GM21717 (cell line): ENCODE measurements around the gene SKAP2.

Experiments used
- ATAC-seq: cut with Tn5 transposase; IDR thresholded peaks from one replicate; pipeline ENCODE4 v1.9.1; 2021; ENCODE audit warnings: mild to moderate bottlenecking, moderate library complexity; ENCODE audit not compliant: unreplicated experiment

Gene SKAP2, protein sequence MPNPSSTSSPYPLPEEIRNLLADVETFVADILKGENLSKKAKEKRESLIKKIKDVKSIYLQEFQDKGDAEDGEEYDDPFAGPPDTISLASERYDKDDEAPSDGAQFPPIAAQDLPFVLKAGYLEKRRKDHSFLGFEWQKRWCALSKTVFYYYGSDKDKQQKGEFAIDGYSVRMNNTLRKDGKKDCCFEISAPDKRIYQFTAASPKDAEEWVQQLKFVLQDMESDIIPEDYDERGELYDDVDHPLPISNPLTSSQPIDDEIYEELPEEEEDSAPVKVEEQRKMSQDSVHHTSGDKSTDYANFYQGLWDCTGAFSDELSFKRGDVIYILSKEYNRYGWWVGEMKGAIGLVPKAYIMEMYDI

DNA sequence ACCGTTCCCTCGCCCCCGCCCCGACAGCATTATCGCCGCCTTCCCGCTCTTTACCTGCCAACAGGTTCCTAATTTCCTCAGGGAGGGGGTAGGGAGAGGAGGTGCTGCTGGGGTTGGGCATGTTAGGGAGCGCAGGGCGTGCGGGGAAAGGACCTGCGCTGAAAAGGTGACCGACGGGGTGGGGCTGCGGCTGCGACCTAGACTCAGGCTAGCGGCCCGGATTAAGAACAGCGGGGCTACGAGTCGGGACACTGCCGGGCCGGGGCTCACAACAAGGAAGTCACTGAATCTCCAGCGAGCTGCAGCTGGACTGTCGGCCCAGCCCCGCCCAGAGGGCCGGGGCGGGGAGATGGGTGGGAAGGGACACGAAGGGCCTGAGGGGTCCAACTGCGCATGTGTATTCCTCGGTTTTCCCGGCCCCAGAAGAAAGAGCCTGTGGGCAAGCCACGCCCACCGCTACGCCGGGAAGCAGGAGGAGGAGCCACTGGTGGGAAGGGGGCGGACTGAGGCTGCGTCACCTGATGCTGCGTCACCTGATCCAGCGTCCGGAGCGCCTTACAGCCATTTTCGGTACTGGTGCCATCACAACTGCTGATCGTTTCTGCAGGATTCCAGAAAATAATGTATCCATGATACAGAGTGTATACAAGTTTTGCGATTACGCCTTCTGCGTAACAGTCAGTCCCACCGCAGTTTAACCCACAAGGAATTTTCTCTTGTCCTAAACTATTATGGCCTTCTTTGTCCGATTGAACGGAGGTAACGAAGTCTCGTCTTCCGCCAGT lies at the start of gene SKAP2:
Gene SKAP2, minus strand, starts transcription at position 282 of the 785 bp plus-strand sequence. Its CDS starts 161 bp downstream, at position 121.
- ATAC-seq = peak; percentile 92

DNA sequence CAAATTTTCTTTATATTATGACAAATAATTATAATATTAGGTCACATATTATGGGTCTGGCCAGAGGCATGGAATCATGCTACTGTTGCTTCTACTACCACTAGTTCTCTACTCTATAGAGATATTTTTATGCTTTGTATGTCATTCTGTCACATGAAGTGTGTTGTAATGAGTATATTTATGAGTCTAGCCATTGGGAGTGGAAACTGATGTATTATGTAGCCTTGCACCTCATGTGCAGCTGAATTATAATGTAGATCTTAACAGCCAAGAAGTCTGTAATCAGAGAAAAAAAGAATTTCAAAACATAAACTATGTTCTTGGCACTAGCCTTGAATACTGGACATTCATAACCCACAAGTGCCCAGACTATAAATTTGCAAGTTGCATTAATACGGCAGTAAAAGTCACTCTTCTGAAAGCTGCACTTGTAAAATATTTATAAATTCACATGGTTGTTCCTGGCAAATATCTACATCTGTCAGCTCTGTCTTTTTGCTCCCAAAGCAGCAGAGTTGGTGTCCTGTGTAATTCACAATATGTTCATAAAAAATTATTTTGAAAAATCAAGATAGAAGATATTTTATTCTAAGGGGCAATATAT lies 48.6 kb upstream of the SKAP2 start:
- ATAC-seq = no peak

DNA sequence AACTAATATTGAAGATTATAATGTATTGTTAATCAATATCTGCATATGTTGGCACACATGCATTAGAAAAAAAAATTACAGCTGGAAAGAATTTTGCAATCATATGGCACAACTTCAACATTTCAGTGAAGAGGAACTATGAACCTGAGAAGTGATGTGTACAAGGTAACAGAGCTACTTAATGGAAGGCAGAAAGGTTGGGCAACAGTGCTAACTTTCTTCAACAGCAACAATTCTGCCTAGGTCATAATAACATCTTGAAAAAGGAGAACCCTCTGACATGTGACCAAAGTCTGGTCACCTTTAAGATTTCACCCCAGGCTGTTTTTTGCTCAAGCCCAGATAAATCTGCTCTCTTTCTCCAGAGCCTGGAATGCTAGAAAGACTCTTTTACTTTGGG lies 47.9 kb upstream of the SKAP2 start:
- no peak for ATAC-seq

DNA sequence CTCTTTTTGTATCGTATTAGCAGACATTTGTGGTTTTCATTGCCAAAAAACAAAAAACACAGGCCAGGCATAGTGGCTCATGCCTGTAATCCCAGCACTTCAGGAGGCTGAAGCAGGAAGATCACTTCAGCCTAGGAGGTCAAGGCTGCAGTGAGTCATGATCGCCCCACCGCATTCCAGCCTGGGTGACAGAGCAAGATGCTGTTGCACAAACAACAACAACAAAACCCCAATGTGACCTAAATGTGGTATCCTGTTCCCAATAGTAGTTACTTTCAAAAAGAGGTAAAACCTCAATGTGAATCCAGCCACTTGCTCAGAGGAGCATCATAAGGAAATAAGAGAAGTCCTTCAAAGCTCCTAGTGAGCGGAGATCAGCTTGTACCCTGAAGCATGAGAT lies 45.8 kb upstream of the SKAP2 start:
- no peak for ATAC-seq

DNA sequence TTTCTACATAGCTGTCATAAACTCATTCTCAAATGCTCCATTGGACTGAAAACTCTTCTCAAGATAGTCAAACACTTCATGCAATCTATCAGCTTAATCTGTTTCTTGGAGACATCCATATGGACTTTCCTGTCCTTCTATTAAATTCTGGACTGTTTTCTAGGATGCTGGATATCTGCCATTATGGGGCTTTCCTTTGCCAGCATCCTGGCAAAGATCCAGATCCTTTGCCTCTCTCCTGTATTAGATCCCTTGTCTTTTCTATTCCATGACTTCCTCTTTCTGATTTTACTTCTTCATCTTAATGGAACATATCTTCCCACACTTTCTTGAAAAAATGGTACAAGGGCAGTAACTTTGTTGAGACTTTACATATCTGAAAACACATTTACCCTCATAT lies 35.9 kb upstream of the SKAP2 start:
- ATAC-seq = no peak

DNA sequence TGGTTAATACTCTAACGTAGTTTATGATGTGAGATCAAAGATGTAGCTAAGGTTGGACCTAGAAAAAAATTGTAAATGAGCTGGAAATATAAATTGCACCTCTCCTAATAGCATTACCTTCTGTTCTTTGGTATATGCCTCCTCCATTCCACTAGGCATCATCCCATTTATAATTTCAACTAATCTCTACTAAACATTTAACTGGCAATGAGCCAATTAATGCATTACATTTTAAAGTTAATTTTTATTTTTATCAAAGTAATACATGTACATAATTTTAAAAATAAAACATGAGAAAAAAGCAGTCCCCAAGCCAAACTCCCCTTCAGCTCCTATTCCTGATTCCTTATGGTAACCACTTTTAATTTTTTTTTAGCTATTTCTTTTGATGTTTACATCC lies 35.1 kb upstream of the SKAP2 start:
- no peak for ATAC-seq

DNA sequence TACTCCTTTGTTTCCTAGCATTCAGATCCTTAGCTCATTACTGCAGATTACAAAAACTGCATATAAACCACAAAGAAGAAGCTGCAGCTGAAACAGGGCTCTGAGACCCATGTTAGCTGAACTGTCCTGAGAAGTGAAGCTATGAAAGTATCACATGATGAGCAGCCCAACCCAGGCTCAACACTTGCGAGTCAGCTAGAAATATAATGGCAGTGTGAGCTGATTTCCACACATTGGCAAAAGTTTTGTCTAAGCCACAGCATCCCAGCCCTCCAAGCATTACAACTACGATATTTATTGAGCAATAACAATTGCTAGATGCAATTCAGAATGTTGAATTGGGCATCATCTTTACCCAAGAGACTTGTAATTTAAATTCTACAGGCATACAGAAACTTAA lies 34.5 kb upstream of the SKAP2 start:
- no peak for ATAC-seq

DNA sequence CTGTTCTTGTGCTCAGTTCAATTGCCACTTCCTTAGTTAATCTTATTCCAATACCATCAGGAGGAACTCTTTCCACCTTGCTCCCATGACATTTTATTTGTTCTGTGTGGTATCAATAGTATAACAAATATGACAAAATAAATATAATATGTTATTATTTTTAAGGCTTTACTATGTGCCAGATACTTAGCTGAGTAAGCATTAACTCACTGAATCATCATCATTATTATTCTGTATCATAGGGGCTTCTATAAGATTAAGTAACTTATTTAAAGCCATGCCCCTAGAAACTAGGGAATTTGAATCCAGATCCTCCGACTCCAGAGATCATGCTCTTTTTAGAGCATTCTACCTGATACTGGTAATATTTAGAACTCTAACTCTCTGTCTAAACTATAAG lies 33.5 kb upstream of the SKAP2 start:
- ATAC-seq = no peak

DNA sequence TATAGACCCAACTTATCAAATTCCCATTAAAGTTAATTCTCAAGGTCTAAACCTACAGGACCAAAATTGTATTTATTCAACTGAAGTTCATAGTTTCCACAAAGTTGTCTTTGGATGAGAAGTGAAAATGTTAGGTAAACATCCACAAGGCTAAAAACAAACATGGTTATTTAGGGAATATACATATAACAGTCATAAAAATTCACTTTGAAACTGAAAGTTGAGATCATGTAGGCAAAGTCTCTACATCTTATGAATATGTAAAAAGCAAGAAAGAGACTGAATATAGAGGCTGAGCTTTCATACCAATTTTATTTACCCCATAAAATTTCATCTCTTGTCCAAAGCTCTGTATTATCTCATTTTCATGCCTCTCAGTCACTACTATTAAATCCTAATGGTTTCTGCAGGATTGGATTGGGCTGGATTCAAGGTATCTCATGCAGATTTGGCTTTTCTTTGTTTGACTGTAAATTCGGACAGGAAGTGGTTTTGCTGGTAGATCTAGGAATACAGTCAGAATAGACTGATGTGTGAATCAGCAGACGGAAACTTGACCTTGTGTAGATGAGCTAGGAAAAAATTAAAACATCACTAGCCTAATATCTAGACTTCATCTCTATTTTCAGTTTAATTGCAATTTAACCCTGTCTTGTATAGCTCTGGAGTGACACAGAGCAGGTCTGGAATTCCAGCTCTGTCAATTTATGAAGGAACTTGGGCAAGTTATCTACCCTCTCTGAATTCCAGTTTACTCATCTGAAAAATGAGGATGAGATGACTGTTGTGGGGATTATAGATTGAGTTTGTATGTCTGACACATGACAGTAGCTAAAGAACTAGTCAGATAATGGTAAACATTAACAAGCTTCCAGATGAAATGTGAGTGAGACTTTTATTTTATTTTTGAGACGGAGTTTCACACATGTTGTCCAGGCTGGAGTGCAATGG lies 27.3 kb upstream of the SKAP2 start:
- peak; percentile 74 for ATAC-seq

DNA sequence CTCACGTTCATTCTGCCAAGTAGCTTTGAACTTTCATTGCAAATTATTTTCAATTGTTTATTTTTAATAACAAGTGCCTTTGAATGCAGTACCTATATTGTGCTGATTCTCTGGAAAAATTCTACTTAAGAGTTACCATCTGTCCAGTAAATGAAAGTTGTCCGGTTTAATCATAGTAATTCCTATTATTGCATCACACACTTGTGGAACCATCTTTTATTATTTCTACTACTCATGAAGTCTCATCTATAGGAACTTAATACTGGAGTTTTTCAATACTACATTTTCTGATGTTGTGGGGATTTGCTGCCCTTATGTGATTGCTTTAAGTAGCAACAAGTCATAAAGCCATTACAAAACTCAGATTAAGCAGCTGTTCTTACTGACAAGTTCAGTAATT lies 16.5 kb upstream of the SKAP2 start:
- no peak for ATAC-seq

DNA sequence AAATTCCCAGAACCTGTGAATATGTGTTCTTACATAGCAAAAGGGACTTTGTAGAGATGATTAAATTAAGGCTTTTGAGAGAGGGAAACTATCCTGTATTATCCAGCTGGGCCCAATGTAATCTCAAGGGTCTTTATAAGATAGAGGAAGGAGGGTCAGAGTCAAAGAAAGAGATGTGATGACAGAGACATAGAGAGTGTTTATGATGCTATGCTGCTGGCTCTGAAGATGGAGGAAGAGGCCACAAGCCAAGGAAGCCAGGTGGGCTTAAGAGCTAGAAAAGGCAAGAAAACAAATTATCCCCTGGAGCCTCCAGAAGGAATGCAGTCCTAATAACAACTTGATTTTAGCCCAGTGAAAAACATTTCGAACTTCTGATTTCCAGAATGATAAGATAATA lies 15.3 kb upstream of the SKAP2 start:
- no peak for ATAC-seq

DNA sequence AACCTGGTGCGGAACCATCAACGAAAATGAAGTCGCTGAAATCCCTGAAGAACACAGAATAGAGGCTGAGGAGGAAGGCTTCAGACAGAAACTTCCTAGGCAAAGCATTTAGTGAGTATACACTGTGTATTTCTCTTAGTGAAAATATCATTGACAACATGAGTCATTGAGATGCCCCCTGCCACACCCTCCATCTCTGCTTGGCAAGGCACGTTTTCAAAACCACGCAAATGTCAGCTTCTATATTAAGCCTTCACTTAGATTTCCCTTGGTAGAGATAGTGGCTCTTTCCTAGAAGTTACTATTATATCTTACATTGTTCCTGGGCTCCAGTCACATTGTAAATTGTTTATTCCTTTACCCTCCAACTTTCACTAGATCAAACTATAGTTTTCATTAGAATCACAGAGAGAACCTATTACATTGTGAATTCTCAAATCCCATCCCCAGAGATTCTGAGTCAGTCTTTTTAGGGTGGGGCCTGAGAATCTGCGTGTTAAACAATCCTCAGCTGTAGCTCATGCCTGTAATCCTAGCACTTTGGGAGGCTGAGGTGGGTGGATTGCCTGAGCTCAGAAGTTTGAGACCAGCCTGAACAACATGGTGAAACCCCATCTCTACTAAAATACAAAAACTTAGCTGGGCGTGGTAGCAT lies 4.6 kb upstream of the SKAP2 start:
- ATAC-seq = no peak

DNA sequence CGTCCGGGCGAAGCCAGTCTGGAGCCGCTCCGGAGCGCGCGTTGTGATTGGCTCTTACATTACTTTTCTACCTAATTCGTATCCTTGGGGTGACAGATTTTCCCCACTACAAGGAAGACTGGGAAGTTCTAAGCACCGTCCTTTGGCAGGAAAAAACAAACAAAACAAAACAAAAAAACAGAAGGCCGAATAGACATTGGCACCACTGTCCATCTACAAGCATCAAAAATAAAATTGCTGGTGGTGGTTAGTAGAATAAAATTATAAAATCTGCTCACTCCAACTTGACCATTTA lies 651 bp upstream of the SKAP2 start:
- peak; percentile 44 for ATAC-seq

DNA sequence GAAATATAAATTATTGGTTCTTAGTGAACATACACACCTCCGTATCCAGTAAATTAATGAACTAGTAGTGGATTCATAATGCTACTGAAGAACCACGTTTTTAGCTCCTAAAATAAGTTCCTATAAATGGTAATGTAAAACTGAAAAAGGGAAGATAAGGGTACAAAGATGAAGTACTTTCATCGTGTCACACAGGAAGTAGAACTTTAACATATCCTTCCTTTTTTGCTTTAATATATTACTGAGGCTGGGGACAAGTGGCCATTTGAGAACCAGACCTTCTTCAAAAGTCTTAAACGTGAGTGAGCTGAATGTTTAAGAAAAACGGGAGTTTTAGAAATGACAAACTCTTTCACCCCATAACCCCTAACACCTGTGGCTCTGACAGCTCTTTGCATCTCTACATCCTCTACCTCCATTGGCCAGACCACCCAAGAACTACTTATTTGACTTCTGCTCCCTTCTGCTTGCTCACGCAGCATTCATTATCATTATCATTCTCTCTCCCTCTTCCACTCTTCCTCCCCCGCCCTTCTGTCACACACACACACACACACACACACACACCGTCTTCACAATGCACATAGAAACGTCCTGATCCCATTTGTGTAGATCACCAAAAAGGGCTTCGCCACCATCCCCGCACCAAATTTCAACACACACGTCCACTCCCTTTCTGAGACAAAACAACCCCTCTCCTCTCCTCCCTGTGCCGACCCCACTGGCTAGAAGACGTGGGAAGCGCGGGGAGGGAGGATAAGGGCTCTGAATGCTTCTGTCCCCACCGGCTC lies 677 bp downstream of the SKAP2 start:
- peak; percentile 27 for ATAC-seq

DNA sequence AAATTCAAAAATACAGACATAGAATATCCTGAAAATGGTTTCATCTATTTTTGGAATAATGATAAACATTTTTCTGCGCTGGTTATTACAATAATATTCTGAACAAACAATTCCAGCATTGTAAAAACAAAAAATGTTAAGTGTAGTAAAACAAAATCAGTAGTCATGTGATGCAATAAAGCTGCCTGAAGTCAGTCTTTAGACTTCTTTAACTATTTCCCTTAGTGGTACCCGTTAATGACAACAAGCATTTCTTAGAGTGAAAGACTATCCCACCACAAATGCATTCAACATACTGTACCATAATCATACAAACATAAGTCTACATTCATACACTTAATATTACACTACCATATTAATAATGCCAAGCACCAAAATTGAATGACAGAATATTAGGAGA lies 1.6 kb downstream of the SKAP2 start:
- ATAC-seq = no peak

DNA sequence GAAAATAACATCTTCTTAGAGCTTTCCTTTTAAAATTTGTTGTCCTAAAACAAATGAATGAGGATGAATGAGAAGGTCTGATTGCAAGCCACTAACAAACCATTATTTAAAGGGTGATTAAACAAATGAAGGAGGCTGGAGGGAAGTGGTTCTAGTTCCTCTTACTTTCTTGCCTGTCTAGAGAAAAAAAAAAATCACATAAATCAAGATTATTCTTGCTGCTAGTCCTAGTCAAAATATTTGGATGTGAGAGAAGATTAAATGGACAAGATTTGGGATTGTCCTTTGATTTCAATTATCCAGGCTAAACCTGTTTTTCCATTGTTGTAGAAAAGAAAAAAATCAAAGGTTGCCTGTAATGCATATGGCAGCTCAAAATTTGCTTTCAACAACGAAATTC lies 3.3 kb downstream of the SKAP2 start:
- no peak for ATAC-seq

DNA sequence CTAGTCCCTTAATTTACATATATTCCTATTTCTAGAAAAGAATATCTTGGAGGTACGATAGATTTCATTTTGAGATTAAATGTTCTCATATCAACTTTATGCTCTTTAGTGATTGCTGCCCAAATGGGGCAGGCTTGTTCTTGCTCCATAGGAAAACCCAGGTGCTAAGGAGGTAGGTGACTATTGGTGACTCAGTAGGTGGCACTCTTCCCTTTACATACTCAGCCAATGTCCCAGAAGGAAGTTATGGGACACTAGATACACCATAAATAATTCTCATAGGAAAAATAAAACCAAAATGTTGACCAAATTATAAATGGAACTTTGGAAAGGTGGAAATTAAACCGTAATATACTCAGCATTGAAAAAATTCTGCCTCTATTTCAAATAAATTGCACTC lies 4.0 kb downstream of the SKAP2 start:
- no peak for ATAC-seq

DNA sequence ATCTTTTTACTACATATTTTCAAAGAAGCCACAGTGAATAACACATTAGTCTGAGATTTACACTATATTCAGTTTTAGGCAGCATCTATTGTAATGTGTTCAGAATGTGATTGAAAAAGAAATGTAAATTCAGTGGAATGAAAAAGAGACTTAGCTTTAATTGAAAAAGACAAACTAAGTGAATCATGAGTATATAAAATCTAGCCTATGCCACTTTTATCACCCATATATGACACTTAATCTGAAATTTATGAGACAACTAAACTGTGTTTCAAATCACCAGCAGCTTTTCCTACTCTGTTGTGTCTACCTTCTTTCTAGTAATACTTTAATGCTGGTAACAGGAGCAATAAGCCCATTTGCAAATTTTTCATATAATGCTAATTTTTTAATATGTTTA lies 4.7 kb downstream of the SKAP2 start:
- ATAC-seq = no peak

DNA sequence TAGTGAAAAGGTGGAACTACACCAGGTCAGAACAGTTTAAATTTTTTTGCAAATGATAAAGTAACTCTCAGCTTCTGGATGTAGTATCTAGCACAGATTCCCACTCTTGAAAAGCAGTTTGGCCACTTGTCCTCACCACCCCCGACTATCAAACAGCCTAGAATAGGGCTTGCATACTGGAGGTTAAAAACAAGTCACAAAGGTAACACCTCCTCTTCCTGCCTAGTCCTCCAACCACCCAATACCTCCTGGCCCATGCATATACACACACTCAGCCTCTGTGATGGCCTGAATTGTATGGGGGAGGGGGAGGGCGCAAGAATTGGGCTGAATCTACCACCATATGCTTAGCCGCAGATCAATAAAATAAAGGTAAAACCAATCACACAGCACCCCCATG lies 5.7 kb downstream of the SKAP2 start:
- ATAC-seq = no peak

DNA sequence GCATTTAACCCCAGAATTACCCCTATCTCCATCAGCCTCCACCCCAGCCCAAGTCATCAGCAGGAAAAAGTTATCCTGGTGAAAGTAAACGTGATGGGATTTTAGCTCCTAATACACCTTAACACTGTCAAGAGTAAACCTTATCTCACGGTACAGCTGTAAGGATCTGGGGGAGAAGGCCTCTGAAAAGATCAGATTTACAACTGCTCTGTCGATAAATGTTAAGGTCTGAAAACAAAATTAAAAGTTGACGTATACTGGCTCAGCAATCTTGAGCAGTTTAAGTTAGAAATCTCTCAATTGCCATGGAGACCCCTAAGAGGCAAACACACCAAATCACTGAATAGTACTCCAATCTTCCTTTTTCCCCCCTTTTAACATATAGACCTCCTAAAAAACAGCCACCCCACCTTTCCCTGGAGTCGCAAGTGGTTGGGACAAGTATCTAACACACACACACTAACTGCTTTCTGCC lies 6.1 kb downstream of the SKAP2 start:
- ATAC-seq = no peak
